HCT116 (cell line): Measurements from ENCODE around the gene CLSTN1. TPM values are rescaled to one million over a fixed set of nuclear protein-coding genes. Genes with fewer than 3 reads are reported as not detected.

Experiments used
- ATAC-seq: fragments of 200-7000 bp; cut with Tn5 transposase; 2 replicates; pipeline ENCODE4 v1.9.1; 2020; ENCODE audit warnings: mild to moderate bottlenecking, moderate library complexity
- BruUV-seq: library from RNA; stranded (reverse); fragments of 400-500 nt; replicated peaks from 2 replicates; lab custom pipeline; 2021; lab: Mats Ljungman, UMichigan
- CTCF ChIA-PET: fragments of 300-600 bp; sonication (Branson Sonifier 250); formaldehyde crosslinking; loops from one replicate; lab custom pipeline; 2021; ENCODE audit warnings: antibody characterized with exemption; lab: Charles Lee
- POLR2A ChIA-PET: fragments of 300-600, 350-600 bp; sonication (Branson Sonifier 250); formaldehyde crosslinking; loops from one replicate; lab custom pipeline; 2021; ENCODE audit warnings: antibody characterized with exemption; lab: Charles Lee
- RAD21 ChIA-PET, 2 experiments: fragments of 300-600 bp; sonication (Branson Sonifier 250); formaldehyde crosslinking; loops; one replicate each; lab custom pipeline; 2023; ENCODE audit warnings: low total read pairs in 2 of 2; ENCODE audit not compliant: uncharacterized antibody in 2 of 2, unreplicated experiment in 2 of 2, low non-redundant PET in 1 of 2; lab: Charles Lee
- DNase-seq: peaks from one replicate; pipeline ENCODE4 v3.0.0-alpha.2; 2010; ENCODE audit warnings: low read depth, low spot score
- H2AFZ ChIP-seq: fragments of 200-600 bp; shearing (Covaris generic), sonication (generic); 2 replicates; pipeline ENCODE4 v1.6.1; 2017; ENCODE audit warnings: low read depth, mixed run types, mixed read lengths, antibody characterized with exemption, low read length; ENCODE audit not compliant: poor library complexity, severe bottlenecking
- H3K27ac ChIP-seq: 2 replicates; pipeline ENCODE4 v1.5.1; 2012; ENCODE audit warnings: low read depth, low read length
- H3K27me3 ChIP-seq: fragments of 200-600 bp; sonication (generic); 2 replicates; pipeline ENCODE4 v1.6.1; 2016; ENCODE audit warnings: mixed run types, low read length, mixed read lengths; ENCODE audit not compliant: insufficient read depth
- H3K36me3 ChIP-seq, 2 experiments: fragments of 200-500 bp in 1 of 2; fragments of 200-600 bp in 1 of 2; sonication (Bioruptor generic) in 1 of 2; sonication (generic) in 1 of 2; 2 replicates each; pipeline versions ENCODE4 v1.5.1 to v1.6.1; 2014 to 2016; ENCODE audit warnings: low read length in 2 of 2, inconsistent platforms in 1 of 2, mixed read lengths in 1 of 2, mixed run types in 1 of 2; ENCODE audit not compliant: insufficient read depth in 2 of 2, control insufficient read depth in 1 of 2
- H3K4me1 ChIP-seq, 2 experiments: fragments of 200-600 bp in 1 of 2; sonication (generic) in 1 of 2; 2 replicates each; pipeline versions ENCODE4 v1.5.1 to v1.6.1; 2012 to 2017; ENCODE audit warnings: low read length in 2 of 2, inconsistent platforms in 1 of 2, mild to moderate bottlenecking in 1 of 2, mixed read lengths in 1 of 2, mixed run types in 1 of 2, moderate library complexity in 1 of 2; ENCODE audit not compliant: insufficient read depth in 2 of 2, control insufficient read depth in 1 of 2
- H3K4me2 ChIP-seq: fragments of 200-600 bp; sonication (generic); 2 replicates; pipeline ENCODE4 v1.6.1; 2017; ENCODE audit warnings: mixed run types, low read length, mixed read lengths
- H3K4me3 ChIP-seq, 2 experiments: fragments of 200-600 bp in 1 of 2; sonication (generic) in 1 of 2; replicated peaks in 1 of 2; 2 replicates each; pipeline ENCODE4 v1.5.1; 2011 to 2016; ENCODE audit warnings: low read length in 2 of 2, control low read depth in 1 of 2, low read depth in 1 of 2, mild to moderate bottlenecking in 1 of 2, mixed read lengths in 1 of 2, mixed run types in 1 of 2
- H3K79me2 ChIP-seq: fragments of 200-600 bp; sonication (generic); 2 replicates; pipeline ENCODE4 v1.6.1; 2017; ENCODE audit warnings: mild to moderate bottlenecking, mixed run types, low read length, moderate library complexity, mixed read lengths; ENCODE audit not compliant: insufficient read depth
- H3K9ac ChIP-seq: fragments of 200-600 bp; sonication (generic); 2 replicates; pipeline ENCODE4 v1.6.1; 2016; ENCODE audit warnings: low read length, mixed read lengths
- H3K9me2 ChIP-seq: fragments of 200-600 bp; sonication (generic), shearing (Covaris generic); 2 replicates; pipeline ENCODE4 v1.6.1; 2017; ENCODE audit warnings: mixed run types, mild to moderate bottlenecking, moderate library complexity; ENCODE audit not compliant: insufficient read depth
- H3K9me3 ChIP-seq, 2 experiments: fragments of 200-500 bp in 1 of 2; fragments of 200-600 bp in 1 of 2; sonication (Bioruptor generic) in 1 of 2; sonication (generic) in 1 of 2; 2 replicates each; pipeline ENCODE4 v1.6.1; 2014 to 2017; ENCODE audit warnings: low read length in 2 of 2, mixed read lengths in 2 of 2, inconsistent platforms in 1 of 2, low read depth in 1 of 2, mild to moderate bottlenecking in 1 of 2, mixed run types in 1 of 2, moderate library complexity in 1 of 2; ENCODE audit not compliant: control insufficient read depth in 1 of 2, insufficient read depth in 1 of 2
- H4K20me1 ChIP-seq: fragments of 200-600 bp; sonication (generic), shearing (Covaris generic); 2 replicates; pipeline ENCODE4 v1.6.1; 2017; ENCODE audit warnings: mixed run types, mild to moderate bottlenecking, moderate library complexity; ENCODE audit not compliant: insufficient read depth
- ATF3 ChIP-seq: IDR thresholded peaks from 2 replicates; pipeline ENCODE4 v1.6.1; 2012
- CBX3 ChIP-seq: IDR thresholded peaks from 2 replicates; pipeline ENCODE4 v1.6.1; 2012; ENCODE audit warnings: low read depth
- CEBPB ChIP-seq: IDR thresholded peaks from 2 replicates; pipeline ENCODE4 v1.6.1; 2012; ENCODE audit warnings: low read depth
- CTCF ChIP-seq, 3 experiments: fragments of 200-600 bp in 1 of 3; sonication (generic) in 1 of 3; IDR thresholded peaks in 2 of 3; conservative IDR thresholded peaks in 1 of 3; 2 replicates each; pipeline ENCODE4 v1.5.1; 2012 to 2017; ENCODE audit warnings: low read depth in 2 of 3, low read length in 2 of 3, antibody characterized with exemption in 1 of 3, borderline replicate concordance in 1 of 3, control low read depth in 1 of 3, mild to moderate bottlenecking in 1 of 3, mixed read lengths in 1 of 3, mixed run types in 1 of 3, moderate library complexity in 1 of 3; ENCODE audit not compliant: insufficient read depth in 1 of 3
- EGR1 ChIP-seq: IDR thresholded peaks from 2 replicates; pipeline ENCODE4 v1.6.1; 2012; ENCODE audit warnings: low read depth
- ELF1 ChIP-seq: IDR thresholded peaks from 2 replicates; pipeline ENCODE4 v1.6.1; 2012; ENCODE audit warnings: low read depth, borderline replicate concordance
- EZH2 ChIP-seq: fragments of 200-600 bp; sonication (generic); IDR thresholded peaks from 2 replicates; pipeline ENCODE4 v1.6.1; 2017; ENCODE audit warnings: antibody characterized with exemption, mixed run types
- FOSL1 ChIP-seq: IDR thresholded peaks from 2 replicates; pipeline ENCODE4 v1.6.1; 2012; ENCODE audit warnings: low read depth
- MAX ChIP-seq: IDR thresholded peaks from 2 replicates; pipeline ENCODE4 v1.6.1; 2012
- POLR2A ChIP-seq: IDR thresholded peaks from 2 replicates; pipeline ENCODE4 v1.7.0; 2011; ENCODE audit warnings: borderline replicate concordance; ENCODE audit not compliant: insufficient read depth, insufficient read length; ENCODE audit errors: extremely low read depth
- REST ChIP-seq: IDR thresholded peaks from 2 replicates; pipeline ENCODE4 v1.6.1; 2012; ENCODE audit warnings: low read depth
- SIN3A ChIP-seq: IDR thresholded peaks from 2 replicates; pipeline ENCODE4 v1.6.1; 2012; ENCODE audit warnings: low read depth
- SP1 ChIP-seq: IDR thresholded peaks from 2 replicates; pipeline ENCODE4 v1.6.1; 2012; ENCODE audit warnings: low read depth
- SRF ChIP-seq: IDR thresholded peaks from 2 replicates; pipeline ENCODE4 v1.6.1; 2012; ENCODE audit warnings: low read depth
- YY1 ChIP-seq: IDR thresholded peaks from 2 replicates; pipeline ENCODE4 v1.6.1; 2011; ENCODE audit warnings: low read length, low read depth, moderate library complexity, mild to moderate bottlenecking; ENCODE audit not compliant: insufficient replicate concordance; ENCODE audit errors: extremely low read depth
- ZNF274 ChIP-seq: fragments of 200-500 bp; sonication (Bioruptor generic); IDR thresholded peaks from 2 replicates; pipeline ENCODE4 v1.6.1; 2014; ENCODE audit warnings: mild to moderate bottlenecking, low read depth, low read length, inconsistent platforms
- intact Hi-C: fragments of 100-400 bp; cut with micrococcal nuclease; formaldehyde crosslinking; loops from 2 replicates; pipeline ENCODE4 v1.10.0; 2022
- total RNA-seq: library from RNA; stranded (reverse); gene quantifications from one replicate; pipeline ENCODE4 v1.2.1, GENCODE V29; 2021; ENCODE audit not compliant: unreplicated experiment

CLSTN1 gene
- total RNA-seq, 1 experiment from 2014 or later, result 113 TPM

GRCh38 chr1:9845914-9846313, 22.1 kb upstream of the CLSTN1 start:
- Histone ChIP-seq H3K9me2 (no peaks in the 10 kb centered on the region), H3K4me1 (no peaks in the 10 kb centered on the region; a peak in 1 of 4 replicates), H3K4me3 (no peak overlapping the region), H3K79me2 (no peaks in the 10 kb centered on the region), H2AFZ (no peak overlapping the region), H3K36me3 (no peaks in the 10 kb centered on the region), H3K9me3 (no peaks in the 10 kb centered on the region; a peak in 1 of 4 replicates), H3K4me2 (no peak overlapping the region), H3K27me3 (no peaks in the 10 kb centered on the region), H4K20me1 (no peaks in the 10 kb centered on the region), H3K27ac (no peak overlapping the region), H3K9ac (no peak overlapping the region)
- RAD21 ChIA-PET, result no interaction called here
- no TSS peak for BruUV-seq
- no peak for ATAC-seq
- intact Hi-C loops, result no loop called here
- POLR2A ChIA-PET, result no interaction called here
- TF ChIP-seq CTCF (IDR thresholded peaks at IDR 0.05 in 2 of 3, conservative IDR thresholded peaks at IDR 0.05 in 1 of 3; ENCODE audit: borderline replicate concordance in 1 of 3, insufficient read depth in 1 of 3, low read depth in 2 of 3, low read length in 2 of 3) (no peak), EGR1 (no peak), SRF (no peak), POLR2A (no peak), FOSL1 (no peak), EZH2 (no peak), ZNF274 (no peak), CBX3 (no peak), ELF1 (no peak), SP1 (no peak), CEBPB (no peak), YY1 (no peak), ATF3 (no peak), SIN3A (no peak), REST (no peak), MAX (no peak)
- CTCF ChIA-PET, result no interaction called here
- no peak for DNase-seq
